Measurements from ENCODE around the gene IL23R.
"Not testable (repeated sequence)": the region's sequence is repeated elsewhere in the genome, so short reads cannot be mapped to it uniquely, and the experiment has no call there.

IL23R gene

DNA sequence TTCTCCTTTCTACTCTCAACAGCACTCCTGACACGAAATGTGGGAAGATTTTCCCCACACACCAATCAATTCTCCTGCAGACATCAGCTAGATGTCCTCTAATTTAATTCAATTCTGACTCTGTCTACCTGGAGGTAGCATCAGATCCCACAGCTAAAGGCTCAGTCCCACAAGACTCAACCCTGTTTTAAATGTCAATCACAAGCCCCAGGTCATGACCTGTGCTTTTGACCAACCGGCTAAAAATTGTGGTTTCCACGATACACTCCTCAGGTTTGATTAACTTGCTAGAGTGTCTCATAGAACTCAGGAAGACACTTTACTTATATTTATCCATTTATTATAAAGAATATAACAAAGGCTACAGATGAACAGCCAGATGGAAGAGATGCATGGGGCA lies 27.4 kb downstream of the IL23R start:
- no peak for DNase-seq (ENCODE audit: low read depth, low spot score)

DNA sequence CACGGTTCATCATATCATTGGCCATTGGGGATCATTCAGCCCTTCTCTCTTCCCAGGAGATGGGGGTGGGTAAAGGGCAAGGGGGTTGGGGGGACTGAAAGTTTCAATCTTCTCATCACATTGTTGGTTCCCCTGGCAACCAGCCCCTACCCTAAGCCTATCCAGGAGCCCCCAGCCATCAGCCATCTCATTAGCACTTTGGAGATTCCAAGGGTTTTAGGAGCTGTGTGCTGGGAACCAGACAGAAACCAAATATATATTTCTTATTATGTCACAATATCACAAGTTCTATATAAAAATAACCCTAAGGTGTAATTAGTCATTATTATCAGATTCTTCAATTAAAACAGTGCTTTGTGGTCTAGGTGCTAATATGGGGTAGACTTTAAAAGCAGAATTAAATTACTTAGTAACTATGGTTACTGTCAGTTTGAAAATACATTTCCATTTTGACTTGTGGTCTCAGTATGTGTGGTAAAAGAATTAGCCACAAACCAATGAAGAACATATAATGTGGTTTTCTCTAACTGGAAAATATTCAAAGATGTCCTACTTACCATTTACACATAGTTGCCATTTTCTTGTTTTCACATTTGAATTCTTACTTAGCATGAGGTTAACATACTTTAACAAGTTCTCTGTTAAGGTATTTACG lies 28.1 kb downstream of the IL23R start:
- DNase-seq (ENCODE audit: low read depth, low spot score) = peak; percentile 28

- no peak for DNase-seq (ENCODE audit: low read depth, low spot score)
These were observed 34.5 kb downstream of the IL23R start for GRCh38 chr1:67200755-67201154.

DNA sequence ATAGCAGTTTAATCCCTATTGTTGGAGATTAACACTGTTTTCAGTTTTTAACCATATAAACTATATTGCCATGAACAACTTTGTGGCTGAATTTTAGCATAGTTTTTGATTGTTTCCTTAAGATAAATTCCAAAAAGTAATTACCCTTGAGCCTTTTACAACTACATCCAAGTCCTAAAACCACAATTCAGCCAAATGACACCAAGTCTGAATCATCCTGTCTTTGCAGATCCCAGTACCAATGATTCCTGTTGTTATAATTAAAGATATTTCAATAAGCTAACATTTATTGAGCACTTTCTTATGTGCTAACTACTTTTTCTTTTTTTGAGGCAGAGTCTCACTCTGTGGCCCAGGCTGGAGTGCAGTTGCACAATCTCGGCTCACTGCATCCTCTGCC lies 35.6 kb downstream of the IL23R start:
- no peak for DNase-seq (ENCODE audit: low read depth, low spot score)

GRCh38 chr1:67204298-67204980 lies 38.2 kb downstream of the IL23R start:
- DNase-seq (ENCODE audit: low read depth, low spot score) = no peak

DNA sequence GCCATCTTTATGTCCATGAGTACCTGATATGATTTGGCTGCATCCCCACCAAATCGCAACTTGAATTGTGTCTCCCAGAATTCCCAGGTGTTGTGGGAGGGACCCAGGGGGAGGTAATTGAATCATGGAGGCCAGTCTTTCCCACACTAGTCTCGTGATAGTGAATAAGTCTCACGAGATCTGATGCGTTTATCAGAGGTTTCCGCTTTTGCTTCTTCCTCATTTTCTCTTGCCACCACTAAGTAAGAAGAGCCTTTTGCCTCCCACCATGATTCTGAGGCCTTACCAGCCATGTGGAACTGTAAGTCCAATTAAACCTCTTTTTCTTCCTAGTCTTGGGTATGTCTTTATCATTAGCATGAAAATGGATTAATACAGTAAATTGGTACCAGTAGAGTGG lies 41.1 kb downstream of the IL23R start:
- not testable (repeated sequence) for DNase-seq (ENCODE audit: low read depth, low spot score)

GRCh38 chr1:67208217-67208616 lies 42.0 kb downstream of the IL23R start:
- DNase-seq (ENCODE audit: low read depth, low spot score) = no peak

DNA sequence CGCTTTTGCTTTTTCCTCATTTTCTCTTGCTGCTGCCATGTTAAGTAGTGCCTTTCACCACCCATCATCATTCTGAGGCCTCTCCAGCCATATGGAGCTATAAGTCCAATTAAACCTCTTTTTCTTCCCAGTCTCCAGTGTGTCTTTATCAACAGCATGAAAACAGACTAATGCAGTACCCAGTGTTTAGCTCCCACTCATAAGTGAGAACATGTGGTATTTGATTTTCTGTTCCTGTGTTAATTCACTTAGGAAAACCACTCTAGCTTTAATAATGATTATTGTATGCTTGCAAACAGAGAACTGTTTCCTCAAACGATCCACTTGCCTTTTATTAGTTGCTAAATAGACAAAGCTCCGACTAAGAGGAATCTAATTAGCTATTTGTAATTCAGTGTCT lies 43.3 kb downstream of the IL23R start:
- DNase-seq (ENCODE audit: low read depth, low spot score) = no peak

GRCh38 chr1:67211589-67212563 lies 45.6 kb downstream of the IL23R start:
- peak; percentile 61 for DNase-seq (ENCODE audit: low read depth, low spot score)

GRCh38 chr1:67213164-67213563 lies 46.9 kb downstream of the IL23R start:
- DNase-seq (ENCODE audit: low read depth, low spot score) = peak; percentile 32

DNA sequence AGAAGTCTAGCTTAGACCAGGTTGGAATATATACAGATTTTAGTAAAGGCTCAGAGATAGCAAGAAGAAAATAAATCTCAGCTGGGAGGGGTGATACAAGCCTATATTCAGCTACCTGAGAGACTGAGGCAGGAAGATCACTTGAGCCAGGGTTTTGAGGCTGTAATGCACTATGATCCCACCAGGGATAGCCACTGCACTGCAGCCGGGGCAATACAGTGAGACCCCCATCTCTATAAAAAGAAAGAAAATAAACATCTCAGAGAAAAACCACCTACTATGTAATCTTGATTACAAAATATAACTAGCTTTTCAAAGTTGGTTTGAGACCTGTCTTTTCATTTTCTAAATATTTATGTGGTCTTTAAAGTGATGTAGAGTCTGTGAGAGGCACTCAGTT lies 47.7 kb downstream of the IL23R start:
- DNase-seq (ENCODE audit: low read depth, low spot score) = no peak

- DNase-seq (ENCODE audit: low read depth, low spot score) = peak; percentile 53
These were observed 48.3 kb downstream of the IL23R start for GRCh38 chr1:67214420-67215174.

GRCh38 chr1:67216401-67216800 lies 50.1 kb downstream of the IL23R start:
- DNase-seq (ENCODE audit: low read depth, low spot score) = no peak

- no peak for DNase-seq (ENCODE audit: low read depth, low spot score)
These were observed 51.2 kb downstream of the IL23R start for GRCh38 chr1:67217417-67217816.

DNA sequence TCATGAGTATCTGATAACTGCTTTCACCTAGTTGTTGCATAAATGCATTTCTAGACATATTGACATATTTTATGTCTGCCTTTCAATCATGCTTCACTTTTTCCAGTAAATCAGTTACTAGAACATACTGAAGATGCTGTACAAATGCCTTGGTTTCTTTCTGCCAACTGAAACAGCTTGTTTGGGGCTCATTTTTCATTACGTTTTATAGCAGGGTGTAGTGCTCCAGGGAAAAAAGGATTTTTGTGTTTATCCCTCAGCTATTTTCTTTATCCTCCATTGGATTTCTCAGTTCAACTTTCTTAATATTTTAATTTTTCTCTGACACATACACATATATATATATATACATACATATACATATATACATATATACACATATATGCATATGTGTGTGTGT lies 51.7 kb downstream of the IL23R start:
- no peak for DNase-seq (ENCODE audit: low read depth, low spot score)

DNA sequence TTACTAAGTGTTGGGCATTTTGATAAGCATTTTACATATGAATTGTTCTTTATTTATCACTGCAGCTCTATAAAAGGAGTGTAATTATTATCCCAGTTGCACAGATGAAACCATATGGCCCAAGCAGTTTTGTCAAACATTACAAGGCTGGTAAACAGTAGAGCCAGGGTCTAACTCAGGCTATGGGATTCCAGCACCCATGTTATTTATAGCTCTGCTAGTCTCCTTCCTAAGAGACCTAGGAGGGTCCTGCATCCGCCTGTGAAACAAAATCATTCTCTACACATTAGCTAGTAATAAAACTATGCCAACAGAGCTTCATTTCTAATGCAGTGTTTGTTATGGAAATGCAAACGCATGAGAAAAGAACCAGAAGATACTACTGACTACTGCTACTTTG lies 58.6 kb downstream of the IL23R start:
- no peak for DNase-seq (ENCODE audit: low read depth, low spot score)

DNA sequence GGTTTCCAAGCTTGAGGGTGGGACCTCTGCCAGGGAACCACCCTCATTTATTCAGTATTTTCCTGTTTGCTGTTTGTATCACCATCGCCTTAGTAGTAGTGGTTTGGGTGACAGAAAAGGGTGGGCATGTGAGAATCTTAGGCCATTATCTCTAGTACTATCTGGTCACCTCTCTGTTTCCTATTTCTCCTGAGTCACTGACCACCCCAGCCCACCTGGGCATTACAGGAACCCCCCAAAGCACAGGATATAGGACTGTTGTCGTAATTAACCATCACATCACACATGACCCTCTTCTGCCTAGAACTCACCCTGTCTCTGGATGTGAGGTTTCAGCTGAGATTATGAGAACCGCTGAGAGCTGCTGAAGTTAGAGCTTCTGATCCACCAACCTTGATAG lies 60.4 kb downstream of the IL23R start:
- DNase-seq (ENCODE audit: low read depth, low spot score) = no peak

DNA sequence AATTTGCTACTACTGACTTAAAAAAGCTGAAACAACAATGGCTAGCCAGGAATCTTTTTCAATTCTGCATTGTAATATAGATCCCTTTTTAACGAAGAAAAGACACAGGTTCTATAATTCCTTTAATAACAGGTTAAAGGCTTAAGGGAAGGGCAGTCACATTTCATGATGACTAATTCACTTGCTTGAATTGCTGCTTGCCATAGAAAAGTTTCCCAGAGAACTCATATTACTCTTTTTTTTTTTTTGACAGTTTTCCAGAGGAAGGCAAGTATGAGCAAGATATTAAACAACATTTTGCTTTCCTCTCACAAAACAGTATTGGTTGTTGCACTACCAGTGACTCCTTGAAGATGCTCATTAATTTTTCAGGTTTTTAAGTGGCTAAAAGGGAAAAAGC lies 60.9 kb downstream of the IL23R start:
- no peak for DNase-seq (ENCODE audit: low read depth, low spot score)

DNA sequence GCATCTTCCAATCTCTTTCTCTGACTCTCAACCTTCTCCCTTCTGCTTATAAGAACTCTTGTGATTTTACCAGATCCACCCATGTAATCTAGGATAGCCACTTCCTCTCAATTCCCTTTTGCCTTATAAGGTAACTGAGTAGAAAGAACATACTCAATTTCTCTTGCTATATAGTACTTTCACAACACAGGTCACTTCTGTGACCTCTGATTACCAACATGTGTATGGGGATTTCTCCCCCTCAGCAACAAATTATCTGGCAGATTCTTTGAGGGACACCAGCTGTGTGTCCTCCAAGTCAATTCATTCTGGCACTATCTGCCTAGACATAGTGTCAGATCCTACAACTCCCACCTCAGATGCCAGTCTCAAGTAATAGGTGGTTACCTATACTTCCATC lies 62.5 kb downstream of the IL23R start:
- no peak for DNase-seq (ENCODE audit: low read depth, low spot score)

GRCh38 chr1:67230539-67230938 lies 64.3 kb downstream of the IL23R start:
- DNase-seq (ENCODE audit: low read depth, low spot score) = no peak

DNA sequence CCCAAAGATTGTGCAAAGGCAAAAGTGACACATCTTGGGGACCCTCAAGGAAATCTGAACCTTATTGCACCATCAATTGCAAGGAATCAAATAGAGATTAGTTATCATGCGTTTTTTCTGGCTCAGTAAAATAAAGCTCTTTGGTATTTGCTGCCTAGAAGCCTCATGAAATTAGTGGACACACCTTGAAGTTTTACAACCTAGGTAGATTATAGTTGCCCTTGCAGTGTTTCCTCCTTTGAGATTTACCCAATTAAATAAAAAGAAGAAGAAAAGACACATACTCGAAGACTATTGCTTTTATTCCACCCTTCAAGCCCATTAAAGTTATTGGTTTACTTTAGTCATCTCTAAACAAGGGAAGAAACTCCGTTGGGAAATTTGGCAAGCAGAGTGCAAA lies 70.0 kb downstream of the IL23R start:
- no peak for DNase-seq (ENCODE audit: low read depth, low spot score)

DNA sequence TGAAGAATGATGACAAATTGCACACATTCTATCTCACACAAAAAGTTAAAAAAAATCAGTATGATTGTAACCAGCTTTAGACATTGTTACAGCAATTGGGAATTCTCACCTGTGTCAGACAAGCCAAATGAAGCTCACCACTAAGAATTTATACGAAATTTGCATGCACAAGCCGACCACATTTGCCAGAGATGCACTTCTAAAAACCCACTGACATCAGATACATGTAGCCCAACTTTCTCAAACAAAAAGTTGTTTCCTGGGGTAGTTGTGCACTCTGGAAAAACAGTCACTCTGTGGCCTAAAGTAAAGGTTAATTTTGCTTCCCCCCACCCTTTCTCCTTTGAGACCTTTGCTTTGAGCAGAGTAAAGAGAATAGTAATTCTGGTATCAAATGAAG lies 73.5 kb downstream of the IL23R start:
- no peak for DNase-seq (ENCODE audit: low read depth, low spot score)
